IPS-20b (cell line): ENCODE data around the gene XRCC6.
"Not testable (repeated sequence)": the region's sequence is repeated elsewhere in the genome, so short reads cannot be mapped to it uniquely, and the experiment has no call there.

Source experiments
- H3K27ac ChIP-seq: one replicate; pipeline ENCODE4 v1.5.1; 2013; ENCODE audit warnings: low read length
- H3K27me3 ChIP-seq: 2 replicates; pipeline ENCODE4 v1.6.1; 2013; ENCODE audit warnings: mild to moderate bottlenecking, low read length, inconsistent platforms; ENCODE audit not compliant: insufficient read depth
- H3K36me3 ChIP-seq: 2 replicates; pipeline ENCODE4 v1.6.1; 2013; ENCODE audit warnings: low read depth, mild to moderate bottlenecking, inconsistent platforms, low read length, moderate library complexity; ENCODE audit not compliant: insufficient read depth
- H3K4me1 ChIP-seq: 2 replicates; pipeline ENCODE4 v1.6.1; 2013; ENCODE audit warnings: mild to moderate bottlenecking, control low read depth, inconsistent platforms, low read length, moderate library complexity; ENCODE audit not compliant: insufficient read depth
- H3K4me3 ChIP-seq: 2 replicates; pipeline ENCODE4 v1.5.1; 2013; ENCODE audit warnings: mild to moderate bottlenecking, low read length, inconsistent platforms
- H3K9ac ChIP-seq: 2 replicates; pipeline ENCODE4 v1.6.1; 2013; ENCODE audit warnings: low read depth, mild to moderate bottlenecking, inconsistent platforms, low read length, moderate library complexity
- H3K9me3 ChIP-seq: 2 replicates; pipeline ENCODE4 v1.6.1; 2013; ENCODE audit warnings: mild to moderate bottlenecking, low read depth, low read length, inconsistent platforms; ENCODE audit not compliant: insufficient read depth

The XRCC6 gene

DNA sequence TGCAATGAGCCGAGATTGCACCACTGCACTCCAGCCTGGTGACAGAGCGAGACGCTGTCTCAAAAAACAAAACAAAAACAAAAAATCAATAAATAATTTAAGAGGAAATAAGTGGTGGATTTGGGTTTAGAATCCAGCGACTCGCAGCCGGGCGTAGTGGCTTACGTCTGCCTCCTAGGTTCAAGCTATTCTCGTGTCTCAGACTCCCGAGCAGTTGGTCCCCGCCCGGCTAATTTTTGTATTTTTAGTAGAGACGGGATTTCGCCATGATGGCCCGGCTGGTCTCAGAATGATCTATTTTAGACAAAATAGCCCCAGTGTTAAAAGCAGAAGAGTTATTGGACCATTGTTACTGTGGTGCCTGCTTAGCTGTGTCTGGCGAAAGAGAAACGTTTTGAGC lies 37.8 kb downstream of the XRCC6 start:
- peaks cover 100% of the 10 kb centered on the region for H3K36me3 ChIP-seq
- H3K9me3 ChIP-seq: no peaks in the 10 kb centered on the region
- H3K9ac ChIP-seq: no peak overlapping the region
- H3K4me1 ChIP-seq: no peaks in the 10 kb centered on the region
- no peak overlapping the region for H3K27ac ChIP-seq
- H3K27me3 ChIP-seq: no peaks in the 10 kb centered on the region
- H3K4me3 ChIP-seq: no peak overlapping the region

DNA sequence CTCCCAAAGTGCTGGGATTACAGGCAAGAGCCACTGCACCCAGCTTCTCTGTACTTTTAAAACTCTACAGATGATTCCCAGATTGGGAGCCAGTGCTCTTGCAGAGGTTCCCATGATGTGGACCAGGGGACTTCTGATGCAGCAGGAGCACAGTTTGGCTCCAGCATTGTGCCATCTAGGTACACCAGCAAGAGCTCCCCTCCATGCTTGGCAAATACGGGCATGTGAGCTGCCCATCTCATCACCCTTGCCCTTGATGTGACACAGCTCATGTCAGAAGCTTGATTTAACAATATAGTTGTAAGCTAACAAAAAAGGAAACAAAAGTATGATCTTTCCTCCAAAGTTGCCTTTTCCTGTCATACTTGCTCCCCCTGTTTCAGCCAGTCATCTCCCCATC lies 38.8 kb downstream of the XRCC6 start:
- H3K27ac ChIP-seq: no peak overlapping the region

DNA sequence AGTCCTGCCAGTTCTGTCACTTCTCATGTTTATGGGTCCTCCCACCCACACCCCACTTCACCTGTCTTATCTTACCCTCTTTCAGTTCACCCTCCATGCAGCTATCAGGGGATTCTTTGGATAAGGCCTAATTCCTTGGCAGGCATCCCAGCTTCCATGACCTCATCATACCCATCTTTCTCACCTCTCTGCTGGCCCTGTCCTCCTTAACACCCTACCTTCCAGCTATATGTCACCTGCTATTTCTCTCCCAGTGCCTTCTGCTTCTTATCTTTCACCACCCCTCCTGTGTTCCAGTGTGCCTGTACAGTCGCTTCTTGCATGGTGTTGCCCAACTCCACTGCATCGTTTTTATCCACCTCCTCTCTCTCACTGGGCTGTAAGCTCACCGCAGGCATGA lies 39.3 kb downstream of the XRCC6 start:
- Histone ChIP-seq H3K27ac (no peak overlapping the region), H3K9ac (no peak overlapping the region), H3K27me3 (no peaks in the 10 kb centered on the region)

More for the DNA sequence above, 38.8 kb downstream of the XRCC6 start:
- Histone ChIP-seq H3K9ac (no peak overlapping the region), H3K4me3 (no peak overlapping the region), H3K9me3 (no peaks in the 10 kb centered on the region), H3K4me1 (no peaks in the 10 kb centered on the region), H3K27me3 (no peaks in the 10 kb centered on the region), H3K36me3 (peaks cover 100% of the 10 kb centered on the region)

DNA sequence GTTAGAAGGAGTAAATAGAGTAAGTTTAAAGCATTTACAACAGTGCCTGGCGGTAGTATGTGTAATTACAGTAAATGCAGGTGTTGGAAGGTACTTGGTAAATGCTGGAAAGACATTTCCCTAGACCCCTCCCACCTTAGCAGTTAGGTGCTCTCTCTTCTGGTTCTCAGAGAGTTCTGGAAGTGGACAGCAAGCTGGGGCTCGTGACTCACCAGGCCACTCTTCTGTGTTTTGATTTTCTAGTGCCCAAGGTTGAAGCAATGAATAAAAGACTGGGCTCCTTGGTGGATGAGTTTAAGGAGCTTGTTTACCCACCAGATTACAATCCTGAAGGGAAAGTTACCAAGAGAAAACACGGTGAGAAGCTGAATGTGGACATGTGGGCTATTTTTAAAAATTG lies 40.0 kb downstream of the XRCC6 start:
- Histone ChIP-seq H3K27me3 (no peaks in the 10 kb centered on the region), H3K4me3 (no peak overlapping the region), H3K4me1 (no peaks in the 10 kb centered on the region), H3K9me3 (no peaks in the 10 kb centered on the region), H3K27ac (no peak overlapping the region), H3K36me3 (peaks cover 94% of the 10 kb centered on the region), H3K9ac (no peak overlapping the region)

More for the DNA sequence above, 39.3 kb downstream of the XRCC6 start:
- no peaks in the 10 kb centered on the region for H3K4me1 ChIP-seq
- H3K9me3 ChIP-seq: no peaks in the 10 kb centered on the region
- no peak overlapping the region for H3K4me3 ChIP-seq
- peaks cover 100% of the 10 kb centered on the region for H3K36me3 ChIP-seq

DNA sequence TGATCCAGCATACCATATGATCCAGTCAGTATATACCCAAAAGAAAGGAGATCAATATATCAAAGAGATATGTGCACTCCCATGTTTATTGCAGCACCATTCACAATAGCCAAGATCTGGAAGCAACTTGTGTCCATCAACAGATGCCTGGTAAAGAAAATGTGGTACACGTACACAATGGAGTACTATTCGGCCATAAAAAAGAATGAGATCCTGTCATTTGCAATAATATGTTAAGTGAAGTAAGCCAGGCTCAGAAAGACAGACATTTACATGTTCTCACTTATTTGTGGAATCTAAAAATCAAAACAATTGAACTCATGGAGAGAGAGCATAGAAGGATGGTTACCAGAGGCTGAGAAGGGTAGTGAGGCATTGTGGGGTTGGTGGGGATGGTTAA lies 40.6 kb downstream of the XRCC6 start:
- H3K9ac ChIP-seq: no peak overlapping the region
- H3K27ac ChIP-seq: no peak overlapping the region
- H3K4me1 ChIP-seq: no peaks in the 10 kb centered on the region
- H3K4me3 ChIP-seq: no peak overlapping the region
- H3K27me3 ChIP-seq: no peaks in the 10 kb centered on the region
- H3K9me3 ChIP-seq: no peaks in the 10 kb centered on the region
- peaks cover 88% of the 10 kb centered on the region for H3K36me3 ChIP-seq

DNA sequence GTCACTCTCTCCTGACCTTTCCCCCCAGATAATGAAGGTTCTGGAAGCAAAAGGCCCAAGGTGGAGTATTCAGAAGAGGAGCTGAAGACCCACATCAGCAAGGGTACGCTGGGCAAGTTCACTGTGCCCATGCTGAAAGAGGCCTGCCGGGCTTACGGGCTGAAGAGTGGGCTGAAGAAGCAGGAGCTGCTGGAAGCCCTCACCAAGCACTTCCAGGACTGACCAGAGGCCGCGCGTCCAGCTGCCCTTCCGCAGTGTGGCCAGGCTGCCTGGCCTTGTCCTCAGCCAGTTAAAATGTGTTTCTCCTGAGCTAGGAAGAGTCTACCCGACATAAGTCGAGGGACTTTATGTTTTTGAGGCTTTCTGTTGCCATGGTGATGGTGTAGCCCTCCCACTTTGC lies 42.5 kb downstream of the XRCC6 start:
- not testable (repeated sequence) for H3K4me3 ChIP-seq, H3K27ac ChIP-seq, H3K27me3 ChIP-seq, H3K9ac ChIP-seq, H3K4me1 ChIP-seq, H3K9me3 ChIP-seq
- H3K36me3 ChIP-seq: peaks cover 69% of the 10 kb centered on the region

DNA sequence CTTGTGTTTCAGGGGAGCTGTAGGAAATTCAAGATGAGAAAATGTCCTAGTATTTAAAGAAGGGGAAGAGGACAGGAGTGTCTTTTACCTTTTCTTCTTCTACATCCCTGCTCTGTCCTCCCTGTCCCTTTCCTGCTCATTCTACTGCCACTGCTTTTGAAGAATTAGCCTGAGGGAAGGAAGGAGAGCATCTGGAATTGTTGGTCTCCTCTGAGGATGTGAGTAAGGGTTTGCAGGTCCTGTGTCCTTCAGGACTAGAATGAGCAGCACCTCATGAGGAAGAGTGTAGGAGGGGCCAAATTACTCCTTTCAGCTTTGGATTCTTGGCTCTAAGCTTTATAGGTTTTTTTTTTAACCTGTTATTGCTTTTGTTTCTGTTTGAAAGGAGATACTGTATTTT lies 43.4 kb downstream of the XRCC6 start:
- Histone ChIP-seq H3K4me3 (no peak overlapping the region), H3K9ac (no peak overlapping the region), H3K9me3 (no peaks in the 10 kb centered on the region), H3K4me1 (no peaks in the 10 kb centered on the region; the same call in 1 of the 2 replicates), H3K27ac (no peak overlapping the region), H3K27me3 (no peaks in the 10 kb centered on the region), H3K36me3 (peaks cover 60% of the 10 kb centered on the region)

DNA sequence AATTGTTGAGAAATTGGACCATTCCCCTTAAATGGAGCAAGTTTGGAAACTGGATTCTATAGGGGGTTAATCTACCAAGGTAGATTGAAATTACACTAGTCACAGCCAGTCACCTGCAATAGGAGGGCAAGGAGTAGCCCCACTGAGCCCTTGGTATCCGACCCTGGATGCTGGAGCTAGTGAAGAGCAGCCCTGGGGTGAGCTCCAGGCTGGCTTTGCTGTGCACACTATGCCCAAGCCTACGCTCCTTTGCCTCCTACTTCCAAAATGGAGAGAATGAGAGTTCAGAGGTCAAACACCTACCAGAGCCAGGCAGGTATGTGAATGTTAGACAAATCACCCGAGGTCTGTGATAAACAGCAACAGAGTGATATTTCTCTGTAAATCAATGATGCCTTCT lies 43.9 kb downstream of the XRCC6 start:
- Histone ChIP-seq H3K9ac (no peak overlapping the region), H3K4me1 (no peaks in the 10 kb centered on the region; the same call in 1 of the 2 replicates), H3K9me3 (no peaks in the 10 kb centered on the region), H3K4me3 (no peak overlapping the region), H3K27ac (no peak overlapping the region), H3K36me3 (peaks cover 56% of the 10 kb centered on the region), H3K27me3 (no peaks in the 10 kb centered on the region)

DNA sequence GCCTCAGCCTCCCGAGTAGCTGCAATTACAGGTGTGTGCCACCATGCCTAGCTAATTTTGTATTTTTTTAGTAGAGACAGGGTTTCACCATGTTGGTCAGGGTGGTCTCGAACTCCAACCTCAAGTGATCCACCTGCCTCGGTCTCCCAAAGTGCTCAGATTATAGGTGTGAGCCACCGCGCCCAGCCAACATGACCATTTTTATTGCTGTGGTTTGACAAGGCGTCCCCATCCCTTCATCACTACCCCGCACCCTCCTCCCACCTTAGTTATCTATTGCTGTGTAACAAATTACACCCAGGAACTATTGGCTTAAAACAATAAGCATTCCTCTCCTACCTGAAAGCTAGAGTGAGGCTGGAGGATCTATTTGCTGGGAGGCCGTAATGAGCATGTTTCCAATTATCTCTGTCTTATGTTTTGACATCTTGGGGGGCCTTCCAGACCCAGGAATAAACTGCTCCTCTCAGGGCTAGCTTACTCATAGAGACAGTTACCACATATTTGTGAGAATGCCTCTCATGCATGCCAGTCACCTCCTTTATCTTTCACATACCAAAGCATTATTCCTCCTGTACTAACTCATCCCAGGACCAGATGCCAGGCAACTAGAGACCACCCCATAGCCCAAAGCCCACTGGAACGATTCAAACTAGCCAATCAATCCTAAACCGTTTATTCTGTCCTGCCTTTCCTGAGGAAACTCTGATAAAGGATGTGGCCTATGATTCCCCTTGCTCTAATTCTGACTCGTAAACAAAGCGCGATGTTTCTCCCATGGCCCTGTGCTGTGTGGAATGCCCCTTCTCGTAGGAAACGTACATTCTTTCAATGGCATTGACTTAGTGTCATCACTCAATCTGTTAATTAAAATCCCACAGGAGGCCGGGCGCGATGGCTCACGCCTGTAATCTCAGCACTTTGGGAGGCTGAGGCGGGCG lies 48.1 kb downstream of the XRCC6 start:
- no peak overlapping the region for H3K27ac ChIP-seq
- no peaks in the 10 kb centered on the region for H3K9me3 ChIP-seq
- no peaks in the 10 kb centered on the region for H3K27me3 ChIP-seq
- peaks cover 29% of the 10 kb centered on the region for H3K36me3 ChIP-seq
- H3K9ac ChIP-seq: no peak overlapping the region
- no peaks in the 10 kb centered on the region; the same call in 1 of the 2 replicates for H3K4me1 ChIP-seq
- H3K4me3 ChIP-seq: no peak overlapping the region

DNA sequence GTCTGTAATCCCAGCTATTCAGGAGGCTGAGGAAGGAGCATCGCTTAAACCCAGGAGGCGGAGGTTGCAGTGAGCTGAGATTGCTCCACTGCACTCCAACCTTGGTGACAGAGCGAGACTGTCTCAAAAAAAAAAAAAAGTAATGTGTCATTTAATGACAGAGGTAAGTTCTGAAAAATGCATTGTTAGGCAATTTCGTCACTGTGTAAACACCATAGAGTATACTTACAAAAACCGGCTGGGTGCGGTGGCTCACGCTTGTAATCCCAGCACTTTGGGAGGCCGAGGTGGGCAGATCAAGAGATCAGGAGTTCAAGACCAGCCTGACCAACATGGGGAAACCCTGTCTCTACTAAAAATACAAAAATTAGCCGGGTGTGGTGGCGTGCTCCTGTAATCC lies 51.0 kb downstream of the XRCC6 start:
- H3K27ac ChIP-seq, H3K9me3 ChIP-seq, H3K4me3 ChIP-seq, H3K9ac ChIP-seq, H3K27me3 ChIP-seq, H3K4me1 ChIP-seq: not testable (repeated sequence)
- H3K36me3 ChIP-seq: peaks cover 35% of the 10 kb centered on the region

DNA sequence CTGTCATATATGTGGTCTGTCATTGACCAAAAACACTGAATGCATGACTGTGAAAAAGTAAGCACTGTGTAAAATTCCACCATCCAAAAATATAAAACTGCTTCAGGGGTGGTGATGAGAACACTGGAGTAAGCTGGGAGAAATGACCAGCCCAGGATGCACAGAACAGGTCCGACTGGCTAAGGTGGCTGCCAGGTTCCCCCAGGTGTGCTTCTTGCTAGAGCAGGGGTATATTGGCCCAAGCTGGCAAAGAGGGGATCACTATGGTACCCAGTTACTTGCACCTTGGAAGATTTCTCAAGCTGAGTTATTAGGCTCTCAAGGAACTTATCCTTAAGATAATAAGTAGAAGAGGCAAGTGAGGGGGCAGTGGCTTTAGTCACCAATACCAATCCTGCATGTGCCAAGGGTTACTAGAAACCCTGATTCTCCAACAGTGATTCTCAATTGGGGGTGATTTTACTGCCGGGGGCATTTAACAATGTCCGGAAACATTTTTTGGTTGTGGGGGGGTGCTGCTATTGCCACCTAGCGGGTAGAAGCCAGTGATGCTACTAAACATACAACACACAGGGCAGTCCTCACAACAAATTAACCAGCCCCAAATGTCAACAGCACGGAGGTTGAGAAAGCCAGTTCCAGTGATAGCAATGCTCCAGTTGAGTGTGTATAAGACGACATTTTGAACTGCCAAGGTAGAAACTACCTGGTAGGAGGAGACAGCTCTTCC lies 51.9 kb downstream of the XRCC6 start:
- Histone ChIP-seq H3K36me3 (peaks cover 42% of the 10 kb centered on the region), H3K27ac (no peak overlapping the region), H3K9ac (no peak overlapping the region), H3K4me3 (no peak overlapping the region), H3K9me3 (no peaks in the 10 kb centered on the region), H3K27me3 (no peaks in the 10 kb centered on the region), H3K4me1 (no peaks in the 10 kb centered on the region)

DNA sequence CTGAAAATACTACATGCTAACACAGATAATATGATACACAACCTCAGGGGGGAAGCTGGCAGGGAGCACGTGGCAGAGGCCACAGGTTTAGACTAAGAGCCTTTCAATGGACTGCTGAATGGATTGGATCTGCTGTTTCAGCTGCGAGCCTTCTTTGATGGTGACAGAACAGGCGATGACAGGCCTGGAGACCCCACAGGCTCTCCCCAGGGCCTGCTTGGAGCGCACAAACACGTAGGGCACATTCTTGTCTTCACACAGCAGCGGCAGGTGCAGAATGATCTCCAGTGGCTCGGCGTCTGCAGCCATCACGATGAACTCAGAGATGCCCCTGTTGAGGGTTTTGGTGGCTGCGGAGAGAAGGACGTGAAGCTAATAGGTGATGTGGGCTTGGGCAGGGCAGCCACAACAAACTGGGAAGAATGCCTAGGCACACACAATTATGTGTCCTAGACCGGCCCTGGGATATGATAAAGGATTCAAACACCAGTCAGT lies 53.8 kb downstream of the XRCC6 start:
- Histone ChIP-seq H3K27ac (no peak overlapping the region), H3K9me3 (no peaks in the 10 kb centered on the region), H3K4me3 (no peak overlapping the region), H3K36me3 (peaks cover 58% of the 10 kb centered on the region), H3K4me1 (no peaks in the 10 kb centered on the region), H3K27me3 (no peaks in the 10 kb centered on the region), H3K9ac (no peak overlapping the region)
